NCI-H345 treated with DMSO at 0.1 percent for 48 hours (cell line): ENCODE measurements around the gene PIEZO1.

ENCODE experiments used
- DNase-seq: peaks from one replicate; lab custom pipeline; 2025; ENCODE audit not compliant: unreplicated experiment; lab: John Stamatoyannopoulos, UW

PIEZO1 gene

GRCh38 chr16:88694221-88695087 lies 90.6 kb downstream of the PIEZO1 start:
- DNase-seq = no peak

- DNase-seq = no peak
Observed at GRCh38 chr16:88693420-88694177, 91.4 kb downstream of the PIEZO1 start.

- DNase-seq = no peak
Observed at GRCh38 chr16:88692861-88693260, 92.2 kb downstream of the PIEZO1 start.

- no peak for DNase-seq
Observed at GRCh38 chr16:88691924-88692560, 93.0 kb downstream of the PIEZO1 start.

GRCh38 chr16:88691129-88691813 lies 93.7 kb downstream of the PIEZO1 start:
- DNase-seq = no peak

- no peak for DNase-seq
Observed at GRCh38 chr16:88690341-88691128, 94.5 kb downstream of the PIEZO1 start.

GRCh38 chr16:88688013-88688778 lies 96.8 kb downstream of the PIEZO1 start:
- DNase-seq = peak; percentile 71

- no peak for DNase-seq
Observed at GRCh38 chr16:88687676-88688012, 97.4 kb downstream of the PIEZO1 start.

- no peak for DNase-seq
Observed at GRCh38 chr16:88687254-88687576, 97.8 kb downstream of the PIEZO1 start.

GRCh38 chr16:88686439-88687253 lies 98.4 kb downstream of the PIEZO1 start, which contains the start of gene SNAI3:
Gene SNAI3, minus strand, starts transcription at chr16:88686507. Its CDS starts 101 bp downstream, at chr16:88686406.
- peak; percentile 36 for DNase-seq

- peak; percentile 27 for DNase-seq
Observed at GRCh38 chr16:88686062-88686438, 99.0 kb downstream of the PIEZO1 start.

GRCh38 chr16:88685156-88686061 lies 99.6 kb downstream of the PIEZO1 start:
- no peak for DNase-seq

GRCh38 chr16:88684569-88685155 lies 100.4 kb downstream of the PIEZO1 start:
- no peak for DNase-seq

GRCh38 chr16:88681709-88682451 lies 103.1 kb downstream of the PIEZO1 start:
- DNase-seq = no peak

GRCh38 chr16:88681084-88681680 lies 103.8 kb downstream of the PIEZO1 start:
- DNase-seq = no peak

- DNase-seq = no peak
Observed at GRCh38 chr16:88680554-88681083, 104.4 kb downstream of the PIEZO1 start.
